HL-60 (cell line): ENCODE measurements around the gene RPUSD4.

Experiments
- CTCF ChIP-seq: IDR thresholded peaks from one replicate; pipeline ENCODE4 v1.5.1; 2011; ENCODE audit warnings: low read length, control low read depth, inconsistent platforms; ENCODE audit not compliant: insufficient read depth
- GABPA ChIP-seq: IDR thresholded peaks from 2 replicates; pipeline ENCODE4 v1.6.1; 2012; ENCODE audit warnings: low read depth
- POLR2AphosphoS5 ChIP-seq: IDR thresholded peaks from 2 replicates; pipeline ENCODE4 v1.6.1; 2012; ENCODE audit warnings: low read depth
- REST ChIP-seq: IDR thresholded peaks from 2 replicates; pipeline ENCODE4 v1.6.1; 2012; ENCODE audit warnings: low read depth; ENCODE audit not compliant: insufficient replicate concordance
- SPI1 ChIP-seq: IDR thresholded peaks from 2 replicates; pipeline ENCODE4 v1.6.1; 2012; ENCODE audit warnings: low read depth, mild to moderate bottlenecking, borderline replicate concordance

- TF ChIP-seq CTCF = no peak
- TF ChIP-seq SPI1 = no peak
- no peak for TF ChIP-seq POLR2AphosphoS5
- no peak for TF ChIP-seq GABPA
- TF ChIP-seq REST = no peak
Measured at GRCh38 chr11:126256216-126256615, 44.8 kb upstream of the RPUSD4 start.
